ENCODE measurements around the gene SRP9.
"Not testable (repeated sequence)": the region's sequence is repeated elsewhere in the genome, so short reads cannot be mapped to it uniquely, and the experiment has no call there.

The SRP9 gene

DNA sequence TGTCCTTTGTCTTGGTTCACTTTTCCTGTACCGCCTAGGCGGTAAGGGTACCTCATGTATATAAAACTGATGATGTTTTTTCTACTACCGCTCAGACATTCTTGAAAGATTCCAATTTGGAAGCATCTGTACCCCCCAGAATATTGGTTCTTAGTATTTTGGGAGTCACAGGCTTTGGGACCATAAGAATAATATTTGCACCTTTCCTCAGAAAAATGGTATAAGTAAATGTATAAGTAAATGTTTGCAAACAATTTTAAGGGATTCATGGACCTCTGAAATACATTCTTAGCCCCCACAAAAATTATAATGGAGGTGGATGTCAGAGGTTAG is 677 bp downstream of the SRP9 start:
- DNase-seq, result no peak

DNA sequence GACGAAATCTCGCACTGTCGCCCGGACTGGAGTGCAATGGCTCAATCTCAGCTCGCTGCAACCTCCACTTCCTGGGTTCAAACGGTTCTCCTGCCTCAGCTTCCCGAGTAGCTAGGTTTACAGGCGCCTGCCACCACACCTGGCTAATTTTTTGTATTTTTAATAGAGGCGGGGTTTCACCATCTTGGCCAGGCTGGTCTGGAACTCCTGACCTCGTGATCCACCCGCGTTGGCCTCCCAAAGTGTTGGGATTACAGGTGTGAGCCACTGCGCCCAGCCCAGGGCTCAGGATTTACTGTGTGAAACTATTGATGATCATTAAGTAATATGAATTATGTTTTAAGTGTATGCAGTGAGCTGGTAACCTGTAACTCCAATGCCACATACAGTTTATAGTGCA is 1.5 kb downstream of the SRP9 start:
- not testable (repeated sequence) for DNase-seq

DNA sequence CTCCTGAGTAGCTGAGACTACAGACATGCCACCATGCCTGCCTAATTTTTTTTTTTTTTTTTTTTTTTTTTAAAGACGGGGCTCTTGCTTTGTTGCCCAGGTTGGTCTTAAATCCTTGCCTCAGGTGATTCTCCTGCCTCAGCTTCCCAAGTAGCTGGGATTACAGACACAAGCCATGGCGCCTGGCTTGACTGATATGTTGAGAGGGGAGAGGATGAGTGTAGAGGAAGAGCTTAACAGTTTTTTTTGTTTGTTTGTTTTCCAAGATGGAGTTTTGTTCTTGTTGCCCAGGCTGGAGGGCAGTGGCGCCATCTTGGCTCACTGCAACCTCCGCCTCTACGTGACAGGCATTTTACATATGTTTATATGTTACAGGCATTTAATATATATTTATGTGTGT is 2.5 kb downstream of the SRP9 start:
- no peak for DNase-seq

DNA sequence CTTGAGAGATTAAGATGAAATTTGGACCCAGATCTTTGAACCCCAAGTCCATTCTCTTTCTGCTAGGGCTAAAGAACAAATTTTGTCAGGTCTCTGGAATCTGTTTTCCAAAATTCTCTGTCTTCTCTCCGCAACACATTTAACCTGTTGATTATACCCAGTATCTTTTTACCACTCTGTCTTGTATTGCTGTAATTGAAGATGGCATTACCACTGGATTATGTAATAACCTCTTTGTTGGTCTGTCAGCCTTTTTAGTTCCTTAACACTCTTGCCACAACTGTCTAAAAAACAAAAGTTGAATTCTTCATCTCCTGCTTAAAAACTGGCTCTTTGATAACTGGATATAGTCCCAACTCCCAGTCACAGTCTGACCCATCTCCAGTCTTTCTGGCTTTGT is 3.0 kb downstream of the SRP9 start:
- DNase-seq, result no peak

DNA sequence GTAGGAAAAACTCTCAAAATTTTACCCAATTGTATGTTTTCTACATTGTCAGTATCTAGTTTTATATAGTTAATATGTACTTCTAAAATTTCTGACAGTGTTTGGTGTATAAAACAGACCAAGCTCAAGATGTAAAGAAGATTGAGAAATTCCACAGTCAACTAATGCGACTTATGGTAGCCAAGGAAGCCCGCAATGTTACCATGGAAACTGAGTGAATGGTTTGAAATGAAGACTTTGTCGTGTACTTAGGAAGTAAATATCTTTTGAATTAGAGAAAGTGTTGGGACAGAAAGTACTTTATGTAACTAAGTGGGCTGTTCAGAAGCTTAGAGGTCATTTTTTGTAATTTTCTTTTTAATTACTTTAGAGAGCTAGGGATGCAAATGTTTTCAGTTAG is 11.5 kb downstream of the SRP9 start:
- not testable (repeated sequence) for DNase-seq

DNA sequence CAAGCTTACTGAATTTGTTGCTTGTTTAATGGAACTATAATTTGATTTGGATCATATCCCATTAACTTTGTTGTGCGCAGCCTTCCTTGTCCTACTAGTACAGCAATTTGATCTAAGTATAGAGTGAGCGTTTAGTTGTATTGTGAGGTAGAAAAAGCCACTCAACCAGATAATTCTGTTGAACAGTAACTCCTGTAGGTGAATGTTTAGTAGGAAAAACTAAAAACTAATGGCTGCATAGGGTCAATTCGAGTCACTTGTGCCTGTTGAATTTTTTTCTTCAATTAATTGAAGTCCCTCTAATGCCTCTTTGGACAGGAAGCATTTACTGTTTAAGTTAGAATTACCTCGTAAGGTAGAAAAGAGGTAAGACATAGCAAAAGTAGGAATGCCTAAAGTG is 17.3 kb downstream of the SRP9 start:
- DNase-seq, result no peak

DNA sequence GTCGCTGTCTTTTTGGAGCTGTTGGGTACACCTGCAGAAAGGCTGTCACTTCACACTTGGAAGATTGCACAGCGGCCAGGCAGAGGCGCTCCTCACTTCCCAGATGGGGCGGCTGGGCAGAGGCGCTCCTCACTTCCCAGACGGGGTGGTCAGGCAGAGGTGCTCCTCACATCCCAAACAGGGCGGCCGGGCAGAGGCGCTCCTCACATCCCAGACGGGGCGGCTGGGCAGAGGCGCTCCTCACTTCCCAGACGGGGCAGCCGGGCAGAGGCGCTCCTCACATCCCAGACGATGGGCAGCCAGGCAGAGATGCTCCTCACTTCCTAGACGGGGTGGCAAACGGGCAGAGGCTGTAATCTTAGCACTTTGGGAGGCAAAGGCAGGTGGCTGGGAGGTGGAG is 18.5 kb downstream of the SRP9 start:
- not testable (repeated sequence) for DNase-seq

DNA sequence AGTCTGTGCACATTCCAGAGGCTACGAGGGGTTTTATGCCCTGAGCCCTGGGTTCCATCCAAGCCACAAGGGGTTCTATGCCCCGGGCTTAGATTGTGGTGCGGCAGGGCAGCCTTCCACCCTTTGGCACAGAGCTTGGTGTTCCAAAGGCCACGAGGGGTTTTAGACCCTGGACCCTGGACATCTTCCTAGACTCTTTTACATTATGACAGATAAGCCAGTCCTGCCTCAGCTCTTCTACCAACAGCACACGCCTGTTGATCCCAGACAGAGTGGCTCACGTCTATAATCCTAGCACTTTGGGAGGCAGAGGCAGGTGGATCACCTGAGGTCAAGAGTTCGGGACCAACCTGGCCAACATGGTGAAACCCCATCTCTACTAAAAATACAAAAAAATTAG is 23.5 kb downstream of the SRP9 start:
- not testable (repeated sequence) for DNase-seq

DNA sequence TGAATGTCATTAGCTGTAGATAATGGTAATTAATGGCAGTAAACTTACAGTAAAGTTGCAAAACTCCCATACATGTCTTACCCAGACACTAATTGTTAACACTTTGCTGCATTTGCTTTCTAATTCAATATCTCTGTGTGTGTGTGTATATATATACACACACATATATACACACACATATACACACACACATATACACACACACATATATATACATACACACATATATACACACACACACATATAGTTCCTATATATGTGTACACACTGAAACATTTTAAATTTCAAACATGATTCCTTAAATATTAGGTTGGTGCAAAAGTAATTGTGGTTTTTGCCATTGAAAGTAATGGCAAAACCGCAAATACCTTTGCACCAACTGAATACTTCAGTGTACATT is 28.6 kb downstream of the SRP9 start:
- DNase-seq, result no peak

DNA sequence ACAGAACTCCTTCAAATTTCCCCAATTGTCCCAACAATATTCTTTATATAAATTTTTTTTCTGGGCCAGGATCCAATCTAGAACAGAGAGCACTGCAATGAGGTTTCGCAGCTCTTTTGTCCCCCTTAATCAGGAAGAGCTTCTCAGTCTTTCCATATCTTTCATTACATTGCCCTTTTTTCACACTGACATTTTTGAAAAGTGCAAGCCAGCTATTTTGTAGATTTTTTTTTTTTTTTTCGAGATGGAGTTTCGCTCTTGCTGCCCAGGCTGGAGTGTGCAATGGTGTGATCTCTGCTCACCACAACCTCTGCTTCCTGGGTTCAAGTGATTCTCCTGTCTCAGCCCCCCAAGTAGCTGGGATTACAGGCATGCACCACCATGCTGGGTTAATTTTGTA is 29.1 kb downstream of the SRP9 start:
- DNase-seq, result not testable (repeated sequence)

DNA sequence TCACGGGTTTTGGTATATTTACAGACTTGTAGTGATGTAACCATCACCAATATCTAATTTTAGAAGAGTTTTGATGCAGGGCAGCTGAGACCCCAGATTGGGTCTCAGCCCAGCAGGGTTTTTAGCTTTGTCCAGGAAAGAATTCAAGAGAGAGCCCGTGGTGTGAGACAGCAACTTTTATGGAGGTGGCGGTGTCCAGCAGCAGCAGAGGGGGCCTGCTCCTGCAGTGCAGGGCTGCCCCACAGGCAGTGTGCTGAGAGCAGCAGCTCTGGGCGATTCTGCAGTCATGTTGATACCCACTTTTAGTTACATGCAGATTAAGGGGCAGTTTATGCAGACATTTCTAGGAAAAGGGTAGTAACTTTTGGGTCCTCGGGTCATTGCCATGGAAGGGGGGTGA is 30.5 kb downstream of the SRP9 start:
- DNase-seq, result no peak

DNA sequence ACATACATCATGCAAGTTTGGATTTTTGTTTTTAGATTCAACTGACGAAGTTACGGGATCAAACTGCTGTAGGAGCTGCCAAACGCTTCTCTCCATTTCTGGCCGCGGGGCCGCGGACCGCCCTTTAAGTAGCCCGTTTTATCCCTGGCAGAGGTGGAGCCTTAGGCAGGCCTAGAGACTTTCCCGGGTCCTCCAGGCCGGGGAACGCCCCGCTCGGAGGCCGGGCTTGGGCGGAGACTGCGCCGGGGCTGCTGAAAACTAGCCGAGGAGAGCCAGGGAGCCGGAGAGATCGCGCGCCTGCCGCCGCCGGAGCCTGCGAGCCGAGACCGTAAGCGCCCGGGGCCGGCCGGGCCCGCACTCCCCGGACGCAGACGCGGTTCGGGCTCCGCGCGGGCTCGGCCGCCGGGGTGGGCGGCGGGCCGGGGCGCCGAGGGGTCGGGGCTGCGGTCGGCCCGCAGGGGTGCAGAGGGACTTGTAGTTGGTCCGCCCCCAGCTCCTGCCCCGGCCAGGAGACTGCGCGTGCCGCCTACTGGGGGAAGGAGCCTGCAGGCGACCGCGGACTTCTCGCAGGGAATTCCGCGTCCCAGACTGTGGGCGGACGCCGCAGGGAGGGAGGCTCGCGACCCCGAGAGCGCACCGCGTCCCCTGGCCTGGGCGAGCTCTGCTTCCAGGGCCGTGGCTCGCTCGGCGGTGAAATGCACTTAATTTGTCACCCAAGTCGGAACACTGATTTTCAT is 32.4 kb downstream of the SRP9 start, which contains the start of gene EPHX1:
Gene EPHX1 (plus strand): TSS at position 283 of the 737 bp plus-strand sequence. CDS start 18,606 bp downstream, outside the sequence.
- DNase-seq, result peak; percentile 84

DNA sequence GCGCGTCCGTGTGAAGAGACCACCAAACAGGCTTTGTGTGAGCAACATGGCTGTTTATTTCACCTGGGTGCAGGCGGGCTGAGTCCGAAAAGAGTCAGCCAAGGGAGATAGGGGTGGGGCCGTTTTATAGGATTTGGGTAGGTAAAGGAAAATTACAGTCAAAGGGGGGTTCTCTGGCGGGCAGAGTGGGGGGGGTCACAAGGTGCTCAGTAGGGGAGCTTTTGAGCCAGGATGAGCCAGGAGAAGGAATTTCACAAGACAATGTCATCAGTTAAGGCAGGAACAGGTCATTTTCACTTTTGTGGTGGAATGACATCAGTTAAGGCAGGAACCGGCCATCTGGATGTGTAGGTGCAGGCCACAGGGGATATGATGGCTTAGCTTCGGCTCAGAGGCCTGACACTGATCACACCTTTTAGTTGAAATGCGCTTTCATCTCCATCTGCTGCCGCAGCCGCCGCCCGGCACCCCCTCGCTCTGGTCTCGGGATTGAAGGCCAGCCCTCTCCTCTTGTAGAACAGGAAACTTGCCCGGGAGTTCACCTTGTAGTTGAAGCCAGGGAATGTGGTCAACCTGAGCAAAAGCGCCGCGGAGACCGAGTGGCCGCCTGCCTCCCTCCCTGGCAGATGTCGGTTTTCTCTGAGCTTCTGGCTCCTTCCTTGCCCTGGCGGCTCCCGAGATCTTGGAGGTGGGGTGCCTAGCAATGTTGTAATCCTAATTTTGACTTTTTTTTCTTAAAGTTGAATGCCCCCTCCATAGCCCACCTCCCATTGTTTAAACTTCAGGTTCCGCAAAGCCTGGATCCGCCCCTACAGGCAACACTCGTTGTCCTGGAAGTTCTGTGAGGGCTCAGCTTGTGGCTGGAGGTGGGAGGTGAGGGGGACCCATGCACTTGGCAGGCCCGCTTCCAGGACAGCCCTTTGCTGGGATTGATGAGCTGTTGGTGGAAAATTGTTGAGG is 33.2 kb downstream of the SRP9 start:
- DNase-seq, result not testable (repeated sequence)

DNA sequence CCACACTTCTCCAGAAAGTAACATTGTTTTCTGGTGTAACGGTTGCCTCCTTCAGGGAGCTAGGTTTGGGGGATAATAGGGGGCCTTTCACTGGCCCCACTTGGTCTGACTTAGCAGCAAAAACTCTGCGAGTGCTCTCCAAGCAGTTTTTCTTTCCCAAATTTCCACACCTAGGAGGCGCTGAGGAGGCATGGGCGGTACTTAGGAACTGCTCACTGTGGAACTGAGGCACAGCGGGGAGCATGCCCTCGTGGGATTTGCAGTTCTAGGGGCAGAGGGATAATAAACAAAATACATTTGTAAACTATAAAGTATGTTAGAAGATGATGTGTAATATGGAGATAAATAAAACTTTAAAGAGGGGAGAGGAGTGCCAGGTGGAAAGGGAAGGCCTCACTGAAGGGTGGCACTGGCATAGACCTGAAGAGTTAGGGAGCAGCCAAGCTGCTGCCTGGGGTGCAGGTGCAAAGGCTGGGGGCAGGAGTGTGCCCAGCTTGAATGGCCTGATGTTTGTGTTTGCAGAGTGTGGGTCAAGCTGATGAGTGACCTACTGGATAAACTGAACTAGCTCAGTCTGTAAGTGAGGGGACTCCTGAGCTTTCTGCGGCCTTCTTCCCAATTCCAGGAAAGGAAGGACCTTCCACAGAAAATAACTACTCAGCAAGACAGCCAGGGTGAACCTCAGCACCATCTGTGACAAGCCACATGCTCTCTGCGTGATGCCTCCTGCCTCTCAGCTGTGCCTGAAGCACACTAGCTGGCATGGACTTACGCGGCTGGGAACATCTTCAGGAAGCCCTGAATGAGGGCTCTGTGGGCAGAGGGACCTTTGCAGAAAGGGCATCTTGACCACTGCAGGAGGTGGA is 34.2 kb downstream of the SRP9 start:
- no peak for DNase-seq

DNA sequence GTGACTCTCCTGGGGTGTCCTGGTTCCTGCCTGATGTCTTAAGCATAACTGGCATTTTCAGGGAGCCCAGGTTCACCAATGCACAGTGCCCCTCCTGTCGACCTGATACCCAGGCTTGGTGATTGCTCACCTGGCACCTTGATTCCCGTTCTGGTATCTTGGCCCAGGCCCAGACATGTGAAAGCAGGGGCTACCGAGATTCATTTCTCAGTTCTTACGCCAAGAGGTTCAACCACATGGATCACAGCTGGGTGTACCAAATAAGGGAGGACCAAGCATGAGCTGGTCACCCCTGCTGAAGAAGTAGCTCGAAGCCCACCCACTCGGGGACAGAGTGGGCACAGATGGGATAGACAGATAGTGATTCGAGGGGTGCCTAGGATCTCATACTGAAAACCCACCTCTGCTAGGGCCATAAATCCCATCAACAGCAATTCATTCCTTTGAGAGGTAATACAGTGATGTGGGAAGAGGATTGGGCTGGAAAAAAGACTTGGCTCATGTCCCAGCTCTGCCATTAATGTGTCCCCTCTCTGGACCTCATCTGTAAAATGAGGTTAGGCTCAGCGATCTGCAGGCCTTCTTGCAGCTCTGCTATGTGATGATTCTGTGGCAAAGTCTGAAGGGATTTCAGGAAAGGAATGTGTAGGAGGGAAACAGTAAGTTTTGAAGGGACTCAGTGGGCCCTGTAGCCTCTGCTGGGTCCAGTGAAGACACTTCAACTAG is 35.0 kb downstream of the SRP9 start:
- DNase-seq, result no peak

DNA sequence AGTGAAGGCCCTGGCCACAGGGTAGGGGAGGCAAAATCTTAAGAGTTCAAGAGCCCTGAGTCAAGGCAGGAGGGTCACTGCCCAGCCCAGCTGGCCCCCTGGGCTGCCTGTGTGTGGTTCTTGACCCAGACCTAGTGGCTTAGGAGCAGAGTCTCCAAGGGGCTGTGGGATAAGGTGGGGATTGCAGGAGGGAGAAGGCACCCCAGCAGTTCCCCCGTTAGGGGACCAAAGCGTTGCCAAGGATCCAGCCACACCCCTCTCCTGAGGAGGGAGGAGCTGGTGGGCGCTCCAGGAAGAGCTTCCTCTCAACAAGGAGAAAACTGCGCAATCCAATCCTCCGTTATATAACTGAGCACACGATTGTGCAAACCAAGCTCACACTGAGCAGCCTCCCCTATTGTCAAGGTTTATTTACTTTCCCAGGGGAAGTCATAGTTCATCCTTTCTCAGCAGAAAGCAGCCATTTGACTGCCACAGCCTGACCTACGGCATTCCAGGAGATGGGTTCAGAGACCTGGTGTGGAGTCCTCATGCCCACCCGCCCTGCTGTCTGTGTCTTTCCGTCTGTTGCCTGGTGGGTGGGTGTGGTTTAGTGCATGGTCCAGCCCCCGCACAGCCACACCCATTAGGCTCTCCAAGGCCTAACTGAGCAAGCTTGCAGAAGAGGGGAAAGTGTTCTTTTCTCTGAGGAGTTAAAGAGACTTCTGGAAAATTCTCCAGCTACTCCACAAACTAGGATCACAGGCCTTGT is 35.8 kb downstream of the SRP9 start:
- DNase-seq, result no peak

DNA sequence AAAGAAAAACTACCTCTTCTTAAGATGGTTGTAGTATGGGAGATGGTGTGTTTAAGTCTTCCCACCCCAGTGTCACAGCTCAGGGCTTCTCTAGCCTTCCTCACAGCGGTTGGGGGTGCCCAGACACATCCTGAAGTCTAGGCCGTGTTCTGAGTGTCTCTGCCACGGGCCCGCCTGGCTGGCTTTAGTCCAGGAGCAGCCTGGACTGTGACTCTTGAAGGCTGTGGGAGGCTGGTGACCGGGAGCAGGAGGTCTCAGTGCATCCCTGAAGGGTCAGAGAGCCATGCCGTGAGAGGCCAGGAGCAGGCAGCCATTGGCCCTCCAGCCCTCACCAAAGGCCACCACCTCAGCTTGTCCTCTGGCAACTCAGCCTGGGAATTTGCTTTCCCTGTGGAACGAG is 36.8 kb downstream of the SRP9 start:
- DNase-seq, result no peak

DNA sequence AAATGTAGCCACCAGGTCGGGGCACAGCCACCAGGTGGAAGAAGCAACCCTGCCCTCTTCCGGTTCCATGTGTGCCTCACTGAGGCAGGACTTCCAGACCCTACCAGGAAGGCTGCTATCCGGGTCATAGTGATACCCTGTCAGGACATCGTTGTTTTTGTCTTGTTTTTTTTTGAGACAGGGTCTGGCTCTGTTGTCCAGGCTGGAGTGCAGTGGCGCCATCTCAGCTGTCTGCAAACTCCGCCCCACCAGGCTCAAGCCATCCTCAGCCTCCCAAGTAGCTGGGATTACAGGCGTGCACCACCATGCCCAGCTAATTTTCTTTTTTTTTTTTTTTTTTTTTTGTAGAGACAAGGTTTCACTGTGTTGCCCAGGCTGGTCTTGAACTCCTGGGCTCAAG is 37.5 kb downstream of the SRP9 start:
- not testable (repeated sequence) for DNase-seq

DNA sequence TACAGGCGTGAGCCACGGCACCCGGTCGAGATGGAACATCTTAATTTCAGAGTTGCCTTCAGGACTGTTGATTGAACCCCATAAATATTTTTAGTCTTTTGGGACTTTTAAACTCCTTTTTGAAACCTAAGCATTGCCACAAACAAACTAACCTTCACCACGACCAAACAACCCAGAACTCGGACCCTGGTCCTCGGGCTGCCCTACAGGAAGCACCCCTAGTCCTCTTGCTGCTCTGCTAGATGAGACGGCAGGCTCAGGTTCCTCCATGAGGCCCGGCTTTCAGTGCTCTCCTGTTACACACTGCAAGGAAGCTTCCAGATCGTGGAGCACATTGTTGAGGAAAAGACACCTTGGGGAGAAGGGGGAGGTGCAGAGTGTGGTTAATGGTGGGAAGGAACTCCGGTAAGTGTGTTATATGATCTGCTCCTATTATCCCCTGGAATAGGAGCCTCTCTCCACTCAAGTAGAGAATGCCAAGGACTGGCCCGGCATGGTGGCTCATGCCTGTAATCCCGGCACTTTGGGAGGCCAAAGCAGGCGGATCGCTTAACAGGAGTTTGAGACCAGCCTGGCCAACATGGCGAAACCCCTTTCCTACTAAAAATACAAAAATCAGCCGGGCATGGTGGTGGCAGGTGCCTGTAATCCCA is 38.0 kb downstream of the SRP9 start:
- DNase-seq, result no peak

DNA sequence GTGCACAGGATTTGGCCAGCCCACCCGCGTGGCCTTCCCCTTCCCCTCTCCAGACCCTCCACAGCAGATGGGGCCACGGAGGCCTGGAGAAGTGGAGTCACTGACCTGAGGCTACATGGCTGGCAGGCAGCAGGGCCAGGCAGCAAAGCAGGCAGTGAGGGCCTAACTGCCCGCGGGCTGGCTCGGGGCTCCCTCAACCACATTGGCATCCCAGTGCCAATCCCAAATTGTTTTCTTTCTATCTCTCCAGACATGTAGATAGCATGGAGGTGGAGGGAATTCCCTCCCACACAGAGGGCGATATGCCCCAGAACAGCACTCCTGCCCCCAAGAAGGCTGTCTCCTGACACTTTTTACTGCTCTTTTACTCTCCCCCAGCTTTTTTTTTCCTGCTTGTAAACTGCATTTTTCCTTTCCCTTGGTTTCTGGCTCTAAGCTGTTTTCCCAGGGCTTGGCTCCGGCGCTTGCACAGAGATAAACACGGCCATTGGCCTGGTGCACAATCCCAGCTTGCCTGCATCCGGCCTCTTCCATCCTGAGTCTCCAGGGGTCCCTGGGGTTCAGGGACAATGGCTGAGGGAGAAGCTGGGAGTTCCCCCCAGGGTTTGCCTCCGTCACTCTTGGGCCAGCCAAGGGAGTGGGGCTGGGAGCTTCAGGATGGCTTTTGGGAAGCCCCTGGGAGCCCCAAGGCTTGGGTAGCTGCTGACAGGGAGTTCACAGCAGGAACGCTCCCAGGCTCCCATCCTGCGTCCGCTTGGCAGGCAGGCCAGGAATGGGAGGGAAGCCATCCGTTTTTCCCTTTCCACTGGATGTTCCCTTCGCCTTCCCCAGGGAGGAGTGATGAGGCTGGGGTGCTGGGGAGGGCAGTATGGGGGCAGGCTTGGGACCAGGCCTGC is 39.3 kb downstream of the SRP9 start:
- DNase-seq, result no peak

Measured in T1000 (cell line).